H1 (cell line): ENCODE data around the gene SLC25A38. TPM values are rescaled to one million over a fixed set of nuclear protein-coding genes. Genes with fewer than 3 reads are reported as not detected.

Experiments used
- CTCF ChIA-PET: fragments of 300-600 bp; sonication (Branson Sonifier 250); formaldehyde crosslinking; loops from one replicate; lab custom pipeline; 2021; ENCODE audit not compliant: partially characterized antibody; lab: Charles Lee
- POLR2A ChIA-PET: fragments of 300-600 bp; sonication (Branson Sonifier 250); formaldehyde crosslinking; loops from one replicate; lab custom pipeline; 2021; ENCODE audit warnings: inconsistent platforms; ENCODE audit not compliant: partially characterized antibody; lab: Charles Lee
- DNase-seq, 2 experiments: peaks; one replicate each; pipeline versions ENCODE4 v3.0.0 to v3.0.0-alpha.2; 2010 to 2022; ENCODE audit warnings: low spot score in 2 of 2, low read depth in 1 of 2, mixed read lengths in 1 of 2
- FAIRE-seq: peaks from 2 replicates; lab custom pipeline; 2011; peaks lifted over from hg19 to GRCh38; lab: Jason Lieb, UNC
- H2AFZ ChIP-seq: 2 replicates; pipeline ENCODE4 v1.8.1; 2012; ENCODE audit warnings: low read length, inconsistent platforms
- H2AK5ac ChIP-seq: 2 replicates; pipeline ENCODE4 v1.6.1; 2013; ENCODE audit warnings: low read depth, low read length
- H2BK120ac ChIP-seq: replicated peaks from 2 replicates; pipeline ENCODE3; 2013; ENCODE audit warnings: low read depth, low read length, inconsistent platforms
- H2BK12ac ChIP-seq: 2 replicates; pipeline ENCODE4 v1.6.1; 2013; ENCODE audit warnings: low read depth, low read length
- H2BK15ac ChIP-seq: 2 replicates; pipeline ENCODE4 v1.6.1; 2013; ENCODE audit warnings: low read length
- H2BK20ac ChIP-seq: 2 replicates; pipeline ENCODE4 v1.6.1; 2013; ENCODE audit warnings: low read length
- H2BK5ac ChIP-seq: 2 replicates; pipeline ENCODE4 v1.6.1; 2013; ENCODE audit warnings: low read depth, low read length
- H3K14ac ChIP-seq: 2 replicates; pipeline ENCODE4 v1.6.1; 2013; ENCODE audit warnings: inconsistent platforms; ENCODE audit not compliant: insufficient read length
- H3K18ac ChIP-seq: 2 replicates; pipeline ENCODE4 v1.6.1; 2013; ENCODE audit warnings: low read length; ENCODE audit errors: extremely low read depth
- H3K23ac ChIP-seq: 2 replicates; pipeline ENCODE4 v1.6.1; 2013; ENCODE audit warnings: inconsistent platforms; ENCODE audit not compliant: insufficient read length
- H3K23me2 ChIP-seq: 2 replicates; pipeline ENCODE4 v1.6.1; 2013; ENCODE audit warnings: low read depth, low read length
- H3K27ac ChIP-seq: 2 replicates; pipeline ENCODE4 v1.6.1; 2011; ENCODE audit warnings: low read depth, low read length, inconsistent platforms
- H3K27me3 ChIP-seq, 4 experiments: replicated peaks in 1 of 4; 1 replicate in 1 of 4; 2 replicates in 3 of 4; pipeline versions ENCODE4 v1.6.1 to v1.8.1; 2011 to 2013; ENCODE audit warnings: low read length in 3 of 4, mild to moderate bottlenecking in 3 of 4, inconsistent platforms in 2 of 4, mixed read lengths in 2 of 4, moderate library complexity in 1 of 4; ENCODE audit not compliant: control insufficient read depth in 3 of 4, insufficient read depth in 3 of 4; ENCODE audit errors: extremely low read depth in 1 of 4
- H3K36me3 ChIP-seq, 4 experiments: 2 replicates each; pipeline versions ENCODE4 v1.6.1 to v1.8.1; 2011 to 2013; ENCODE audit warnings: mild to moderate bottlenecking in 4 of 4, low read length in 3 of 4, moderate library complexity in 2 of 4, control low read depth in 1 of 4, inconsistent platforms in 1 of 4; ENCODE audit not compliant: insufficient read depth in 4 of 4, control insufficient read depth in 2 of 4
- H3K4ac ChIP-seq: replicated peaks from 2 replicates; pipeline ENCODE3; 2013; ENCODE audit warnings: low read length, low read depth, mixed read lengths, inconsistent platforms; ENCODE audit not compliant: insufficient read length
- H3K4me1 ChIP-seq, 4 experiments: replicated peaks in 1 of 4; 1 replicate in 1 of 4; 2 replicates in 3 of 4; pipeline versions ENCODE4 v1.6.1 to v1.8.1; 2011 to 2013; ENCODE audit warnings: low read length in 3 of 4, inconsistent platforms in 2 of 4, mixed read lengths in 1 of 4; ENCODE audit not compliant: insufficient read depth in 4 of 4, control insufficient read depth in 3 of 4
- H3K4me2 ChIP-seq, 2 experiments: 2 replicates each; pipeline versions ENCODE4 v1.6.1 to v1.8.1; 2011 to 2013; ENCODE audit warnings: low read depth in 2 of 2, low read length in 2 of 2, control low read depth in 1 of 2, inconsistent platforms in 1 of 2, mild to moderate bottlenecking in 1 of 2; ENCODE audit not compliant: insufficient read depth in 1 of 2
- H3K4me3 ChIP-seq, 4 experiments: fragments of 200-600, 300-600 bp in 1 of 4; sonication (generic), shearing (Covaris generic), sonication (Bioruptor Twin) in 1 of 4; 2 replicates each; pipeline versions ENCODE4 v1.5.1 to v1.8.1; 2011 to 2016; ENCODE audit warnings: low read length in 4 of 4, low read depth in 3 of 4, control low read depth in 2 of 4, inconsistent platforms in 2 of 4, mild to moderate bottlenecking in 2 of 4, mixed read lengths in 1 of 4, moderate library complexity in 1 of 4; ENCODE audit not compliant: insufficient read depth in 2 of 4; ENCODE audit errors: extremely low read depth in 1 of 4
- H3K56ac ChIP-seq: replicated peaks from 2 replicates; pipeline ENCODE3; 2013; ENCODE audit warnings: low read depth, mild to moderate bottlenecking, mixed read lengths, low read length, inconsistent platforms; ENCODE audit not compliant: insufficient read length
- H3K79me1 ChIP-seq: 2 replicates; pipeline ENCODE4 v1.6.1; 2013; ENCODE audit warnings: low read depth, low read length, control low read depth
- H3K79me2 ChIP-seq, 2 experiments: 2 replicates each; pipeline versions ENCODE4 v1.6.1 to v1.8.1; 2012 to 2013; ENCODE audit warnings: low read length in 2 of 2, mild to moderate bottlenecking in 2 of 2, inconsistent platforms in 1 of 2; ENCODE audit not compliant: insufficient read depth in 2 of 2, control insufficient read depth in 1 of 2
- H3K9ac ChIP-seq, 4 experiments: replicated peaks in 1 of 4; 1 replicate in 1 of 4; 2 replicates in 3 of 4; pipeline versions ENCODE4 v1.6.1 to v1.8.1; 2011 to 2013; ENCODE audit warnings: low read depth in 3 of 4, low read length in 3 of 4, control low read depth in 2 of 4, mild to moderate bottlenecking in 2 of 4, moderate library complexity in 2 of 4, inconsistent platforms in 1 of 4; ENCODE audit errors: extremely low read depth in 1 of 4
- H3K9me3 ChIP-seq, 2 experiments: 2 replicates each; pipeline versions ENCODE4 v1.6.1 to v1.8.1; 2012 to 2013; ENCODE audit warnings: mild to moderate bottlenecking in 2 of 2, moderate library complexity in 2 of 2, control low read depth in 1 of 2, inconsistent platforms in 1 of 2, low read depth in 1 of 2, low read length in 1 of 2, mixed read lengths in 1 of 2; ENCODE audit not compliant: insufficient read depth in 2 of 2
- H4K20me1 ChIP-seq, 2 experiments: replicated peaks in 1 of 2; 2 replicates each; pipeline versions ENCODE3 to v1.8.1; 2011 to 2013; ENCODE audit warnings: inconsistent platforms in 2 of 2, low read length in 2 of 2, mild to moderate bottlenecking in 1 of 2; ENCODE audit not compliant: insufficient read depth in 2 of 2, control insufficient read depth in 1 of 2
- H4K5ac ChIP-seq: 2 replicates; pipeline ENCODE4 v1.6.1; 2013; ENCODE audit warnings: low read length, low read depth, mixed read lengths, inconsistent platforms; ENCODE audit not compliant: insufficient read length
- H4K8ac ChIP-seq: 2 replicates; pipeline ENCODE4 v1.8.0; 2013; ENCODE audit warnings: mild to moderate bottlenecking, moderate library complexity, low read length, inconsistent platforms; ENCODE audit not compliant: insufficient read depth; ENCODE audit errors: extremely low read depth
- H4K91ac ChIP-seq: replicated peaks from 2 replicates; pipeline ENCODE3; 2013; ENCODE audit warnings: low read length, mixed read lengths, inconsistent platforms; ENCODE audit not compliant: insufficient read length
- RBBP5 ChIP-seq: IDR thresholded peaks from 2 replicates; pipeline ENCODE4 v1.7.1; 2012; ENCODE audit warnings: low read depth, mild to moderate bottlenecking, inconsistent platforms, low read length, moderate library complexity, borderline replicate concordance
- TCF12 ChIP-seq: IDR thresholded peaks from 2 replicates; pipeline ENCODE4 v1.6.1; 2011; ENCODE audit warnings: low read depth, mild to moderate bottlenecking, low read length
- WGBS, 2 experiments: shearing (Covaris generic) in 1 of 2; methylation state at CpG; one replicate each; pipeline versions ENCODE4 v1.1.6 to v1.1.7; 2013 to 2015; ENCODE audit warnings: low lambda C conversion rate in 2 of 2, mixed read lengths in 2 of 2, inconsistent platforms in 1 of 2, low coverage in 1 of 2, missing lambda C conversion rate in 1 of 2; ENCODE audit not compliant: insufficient replicate concordance in 2 of 2, insufficient coverage in 1 of 2, insufficient read length in 1 of 2; ENCODE audit errors: extremely low coverage in 1 of 2, missing lambda C conversion rate in 1 of 2; 5-methylcytosine and 5-hydroxymethylcytosine counted together
- polyA plus RNA-seq, 7 experiments: library from polyadenylated mRNA; depleted of rRNA in 3 of 7; stranded (reverse) in 5 of 7; unstranded in 2 of 7; fragments of >200 nt in 5 of 7; fragments of 200-250 nt in 2 of 7; gene quantifications; 1 replicate in 5 of 7; 2 replicates in 1 of 7; 4 replicates in 1 of 7; pipeline versions ENCODE4 v1.2.1 to v1.2.3, GENCODE V29; 2011 to 2013; ENCODE audit warnings: missing spikeins in 2 of 7, mixed read lengths in 2 of 7
- total RNA-seq: library from RNA; stranded (reverse); fragmentation: NEBNext Ultra II Directional; extraction: Animal tissue kit (Norgen Biotek cat#: 25700); gene quantifications from 2 replicates; pipeline ENCODE4 v1.2.1, GENCODE V29; 2021

SLC25A38 gene
- total and polyA plus RNA-seq, 2 of the 8 experiments (the other 6 are each of a cell fraction or from before 2014, with no cell fraction given) = 41.2 to 45.8 TPM

GRCh38 chr3:39349080-39349479 lies 34.1 kb upstream of the SLC25A38 start:
- POLR2A ChIA-PET = no interaction called here

More at GRCh38 chr3:39349080-39349479, 34.1 kb upstream of the SLC25A38 start:
- H3K4me1 ChIP-seq = peaks cover 0 to 4% (median 1%) of the 10 kb centered on the region in 4 experiments; a peak in 2 of 7 replicates
- H4K20me1 ChIP-seq = no peaks in the 10 kb centered on the region
- peak overlapping the region; percentile 77; the same call in 1 of the 2 replicates for H2AFZ ChIP-seq
- H3K56ac ChIP-seq = no peak overlapping the region
- H4K8ac ChIP-seq = no peak overlapping the region
- no peak overlapping the region for H2BK5ac ChIP-seq
- H3K36me3 ChIP-seq = no peaks in the 10 kb centered on the region
- no peak overlapping the region for H2AK5ac ChIP-seq
- H2BK120ac ChIP-seq = no peak overlapping the region
- H3K23ac ChIP-seq = no peak overlapping the region
- no peak overlapping the region for H2BK20ac ChIP-seq
- no peak for TF ChIP-seq RBBP5
- TF ChIP-seq TCF12 = no peak
- no peaks in the 10 kb centered on the region for H3K9me3 ChIP-seq
- H3K14ac ChIP-seq = no peak overlapping the region
- H2BK12ac ChIP-seq = no peak overlapping the region
- no peaks in the 10 kb centered on the region for H3K27me3 ChIP-seq
- H3K27ac ChIP-seq = no peak overlapping the region
- H3K4me2 ChIP-seq = no peak overlapping the region
- H4K5ac ChIP-seq = no peak overlapping the region
- H2BK15ac ChIP-seq = no peak overlapping the region
- no peaks in the 10 kb centered on the region for H3K79me1 ChIP-seq
- CTCF ChIA-PET = interaction anchor here (1.4 to 3.4 kb wide), 3 partner anchors 28 to 142 kb away, joined by 3 to 15 read pairs (median 11); no protein-coding TSS in a partner anchor
- no peak overlapping the region for H4K91ac ChIP-seq
- H3K4me3 ChIP-seq = no peak overlapping the region
- H3K79me2 ChIP-seq = no peaks in the 10 kb centered on the region
- no peak overlapping the region for H3K18ac ChIP-seq
- WGBS, 2 experiments = 55% methylated on average over 3 of the region's 3 CpGs; no CpG with 5 or more reads in 1 of the 2 experiments
- DNase-seq = no peak
- no peak for FAIRE-seq
- no peaks in the 10 kb centered on the region for H3K23me2 ChIP-seq
- H3K9ac ChIP-seq = no peak overlapping the region
- no peak overlapping the region for H3K4ac ChIP-seq
